ENCODE measurements around the gene SLC38A3. TPM values are rescaled to one million over a fixed set of nuclear protein-coding genes. Genes with fewer than 3 reads are reported as not detected.

The SLC38A3 gene
- total and polyA plus RNA-seq, 9 of the 15 experiments (the other 6 are each of a cell fraction or from before 2014, with no cell fraction given) = 0.09 to 0.38 (median 0.16) TPM; not detected in 6

DNA sequence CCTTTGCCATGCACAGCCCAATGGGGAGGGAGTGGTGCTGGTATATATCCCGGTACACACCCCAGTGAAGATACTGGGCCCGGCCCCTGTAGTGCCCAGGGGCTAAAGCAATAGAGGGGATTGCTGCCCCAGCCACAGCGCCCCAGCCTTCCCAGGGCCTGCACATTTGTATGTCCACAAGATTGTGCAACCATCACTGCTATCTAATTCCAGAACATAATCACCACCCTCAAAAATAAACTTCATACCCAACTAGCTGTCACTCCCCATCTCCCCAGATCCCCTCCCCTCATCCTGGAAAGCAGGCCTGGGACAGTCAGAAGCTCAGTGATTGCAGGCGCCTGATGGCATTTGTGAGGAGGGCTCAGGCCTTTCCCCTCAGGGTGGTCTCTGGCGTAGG is 44.4 kb downstream of the SLC38A3 start:
- H3K9ac ChIP-seq (ENCODE audit: insufficient read depth in 1 of 2, low read depth in 2 of 2, low read length in 2 of 2) = peak overlapping the region in 1 of 2 experiments; percentile 20; a peak in 1 of 4 replicates
- H3K9me3 ChIP-seq (replicated peaks; ENCODE audit: control insufficient read depth, insufficient read depth, low read depth, low read length) = no peaks in the 10 kb centered on the region
- intact Hi-C loops (cut with micrococcal nuclease) (no loop called here), in situ Hi-C loops (cut with MboI) (no loop called here)
- no peaks in the 10 kb centered on the region for H3K9me1 ChIP-seq (ENCODE audit: control insufficient read depth, insufficient read depth, low read length)
- BruUV-seq (replicated peaks) = no TSS peak
- H4K20me1 ChIP-seq (replicated peaks; ENCODE audit: control insufficient read depth, insufficient read depth, low read length) = no peaks in the 10 kb centered on the region
- H3K79me2 ChIP-seq (ENCODE audit: control insufficient read depth, insufficient read depth, low read length) = peaks cover 21% of the 10 kb centered on the region
- CTCF ChIA-PET (ENCODE audit: low intra/inter-chr PET ratio) = no interaction called here
- POLR2A ChIA-PET = interaction anchor here (1.3 kb wide), 1 partner anchor 14 kb away, joined by 4 read pairs; the partner anchor contains the start of gene GNAI2
- DNase-seq (ENCODE audit: extremely low read depth in 1 of 4, low spot score in 3 of 4) (no peak), ATAC-seq (no peak), FAIRE-seq (no peak)
- peaks cover 4% of the 10 kb centered on the region; the same call in 1 of the 3 replicates for H3K36me3 ChIP-seq (ENCODE audit: control insufficient read depth, insufficient read depth, low read length)
- H3K4me3 ChIP-seq = no peak overlapping the region
- H3K27me3 ChIP-seq (ENCODE audit: control insufficient read depth in 2 of 2, insufficient read depth in 2 of 2, low read length in 2 of 2) = no peaks in the 10 kb centered on the region
- H2AFZ ChIP-seq (ENCODE audit: low read depth, low read length) = no peak overlapping the region
- peaks cover 21 to 34% of the 10 kb centered on the region in 2 experiments for H3K4me1 ChIP-seq (replicated peaks in 1 of 2; ENCODE audit: control insufficient read depth in 2 of 2, insufficient read depth in 2 of 2, low read length in 2 of 2)
- no peak overlapping the region for H3K27ac ChIP-seq (ENCODE audit: extremely low read depth, low read depth, low read length)
- no peak overlapping the region for H3K4me2 ChIP-seq (ENCODE audit: insufficient read depth, low read length)
- 85% methylated on average over 4 of the region's 5 CpGs for WGBS (ENCODE audit: insufficient coverage, low coverage, missing lambda C conversion rate)
- no peak for TF ChIP-seq BRF1 (IDR thresholded peaks at IDR 0.05; ENCODE audit: borderline replicate concordance, extremely low read depth, insufficient read length)
- TF ChIP-seq, protein P1, sequence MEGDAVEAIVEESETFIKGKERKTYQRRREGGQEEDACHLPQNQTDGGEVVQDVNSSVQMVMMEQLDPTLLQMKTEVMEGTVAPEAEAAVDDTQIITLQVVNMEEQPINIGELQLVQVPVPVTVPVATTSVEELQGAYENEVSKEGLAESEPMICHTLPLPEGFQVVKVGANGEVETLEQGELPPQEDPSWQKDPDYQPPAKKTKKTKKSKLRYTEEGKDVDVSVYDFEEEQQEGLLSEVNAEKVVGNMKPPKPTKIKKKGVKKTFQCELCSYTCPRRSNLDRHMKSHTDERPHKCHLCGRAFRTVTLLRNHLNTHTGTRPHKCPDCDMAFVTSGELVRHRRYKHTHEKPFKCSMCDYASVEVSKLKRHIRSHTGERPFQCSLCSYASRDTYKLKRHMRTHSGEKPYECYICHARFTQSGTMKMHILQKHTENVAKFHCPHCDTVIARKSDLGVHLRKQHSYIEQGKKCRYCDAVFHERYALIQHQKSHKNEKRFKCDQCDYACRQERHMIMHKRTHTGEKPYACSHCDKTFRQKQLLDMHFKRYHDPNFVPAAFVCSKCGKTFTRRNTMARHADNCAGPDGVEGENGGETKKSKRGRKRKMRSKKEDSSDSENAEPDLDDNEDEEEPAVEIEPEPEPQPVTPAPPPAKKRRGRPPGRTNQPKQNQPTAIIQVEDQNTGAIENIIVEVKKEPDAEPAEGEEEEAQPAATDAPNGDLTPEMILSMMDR (IDR thresholded peaks at IDR 0.05 in 2 of 3, conservative IDR thresholded peaks at IDR 0.05 in 1 of 3; ENCODE audit: insufficient read depth in 2 of 3, low read depth in 1 of 3, low read length in 3 of 3) = no peak
- no peak for TF ChIP-seq NFATC3 (IDR thresholded peaks at IDR 0.05)
- TF ChIP-seq TCF7L2 (IDR thresholded peaks at IDR 0.05; ENCODE audit: low read depth, low read length) = no peak
- TF ChIP-seq SLC30A9 (CRISPR knock-in tag; IDR thresholded peaks at IDR 0.05) = no peak
- TF ChIP-seq ZNF75A (CRISPR knock-in tag; IDR thresholded peaks at IDR 0.05) = no peak
- TF ChIP-seq, protein P2, sequence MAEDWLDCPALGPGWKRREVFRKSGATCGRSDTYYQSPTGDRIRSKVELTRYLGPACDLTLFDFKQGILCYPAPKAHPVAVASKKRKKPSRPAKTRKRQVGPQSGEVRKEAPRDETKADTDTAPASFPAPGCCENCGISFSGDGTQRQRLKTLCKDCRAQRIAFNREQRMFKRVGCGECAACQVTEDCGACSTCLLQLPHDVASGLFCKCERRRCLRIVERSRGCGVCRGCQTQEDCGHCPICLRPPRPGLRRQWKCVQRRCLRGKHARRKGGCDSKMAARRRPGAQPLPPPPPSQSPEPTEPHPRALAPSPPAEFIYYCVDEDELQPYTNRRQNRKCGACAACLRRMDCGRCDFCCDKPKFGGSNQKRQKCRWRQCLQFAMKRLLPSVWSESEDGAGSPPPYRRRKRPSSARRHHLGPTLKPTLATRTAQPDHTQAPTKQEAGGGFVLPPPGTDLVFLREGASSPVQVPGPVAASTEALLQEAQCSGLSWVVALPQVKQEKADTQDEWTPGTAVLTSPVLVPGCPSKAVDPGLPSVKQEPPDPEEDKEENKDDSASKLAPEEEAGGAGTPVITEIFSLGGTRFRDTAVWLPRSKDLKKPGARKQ (CRISPR knock-in tag; IDR thresholded peaks at IDR 0.05) = no peak
- no peak for TF ChIP-seq MEF2A (IDR thresholded peaks at IDR 0.05; ENCODE audit: control insufficient read depth, low read depth, low read length)
- no peak for TF ChIP-seq NFIX (CRISPR knock-in tag; IDR thresholded peaks at IDR 0.05; ENCODE audit: low read depth)
- TF ChIP-seq YY1 (IDR thresholded peaks at IDR 0.05; ENCODE audit: borderline replicate concordance in 1 of 3, control insufficient read depth in 1 of 3, extremely low read depth in 1 of 3, insufficient read depth in 3 of 3, insufficient read length in 1 of 3, insufficient replicate concordance in 2 of 3, low read depth in 1 of 3, low read length in 2 of 3) = no peak
- TF ChIP-seq, protein P3, sequence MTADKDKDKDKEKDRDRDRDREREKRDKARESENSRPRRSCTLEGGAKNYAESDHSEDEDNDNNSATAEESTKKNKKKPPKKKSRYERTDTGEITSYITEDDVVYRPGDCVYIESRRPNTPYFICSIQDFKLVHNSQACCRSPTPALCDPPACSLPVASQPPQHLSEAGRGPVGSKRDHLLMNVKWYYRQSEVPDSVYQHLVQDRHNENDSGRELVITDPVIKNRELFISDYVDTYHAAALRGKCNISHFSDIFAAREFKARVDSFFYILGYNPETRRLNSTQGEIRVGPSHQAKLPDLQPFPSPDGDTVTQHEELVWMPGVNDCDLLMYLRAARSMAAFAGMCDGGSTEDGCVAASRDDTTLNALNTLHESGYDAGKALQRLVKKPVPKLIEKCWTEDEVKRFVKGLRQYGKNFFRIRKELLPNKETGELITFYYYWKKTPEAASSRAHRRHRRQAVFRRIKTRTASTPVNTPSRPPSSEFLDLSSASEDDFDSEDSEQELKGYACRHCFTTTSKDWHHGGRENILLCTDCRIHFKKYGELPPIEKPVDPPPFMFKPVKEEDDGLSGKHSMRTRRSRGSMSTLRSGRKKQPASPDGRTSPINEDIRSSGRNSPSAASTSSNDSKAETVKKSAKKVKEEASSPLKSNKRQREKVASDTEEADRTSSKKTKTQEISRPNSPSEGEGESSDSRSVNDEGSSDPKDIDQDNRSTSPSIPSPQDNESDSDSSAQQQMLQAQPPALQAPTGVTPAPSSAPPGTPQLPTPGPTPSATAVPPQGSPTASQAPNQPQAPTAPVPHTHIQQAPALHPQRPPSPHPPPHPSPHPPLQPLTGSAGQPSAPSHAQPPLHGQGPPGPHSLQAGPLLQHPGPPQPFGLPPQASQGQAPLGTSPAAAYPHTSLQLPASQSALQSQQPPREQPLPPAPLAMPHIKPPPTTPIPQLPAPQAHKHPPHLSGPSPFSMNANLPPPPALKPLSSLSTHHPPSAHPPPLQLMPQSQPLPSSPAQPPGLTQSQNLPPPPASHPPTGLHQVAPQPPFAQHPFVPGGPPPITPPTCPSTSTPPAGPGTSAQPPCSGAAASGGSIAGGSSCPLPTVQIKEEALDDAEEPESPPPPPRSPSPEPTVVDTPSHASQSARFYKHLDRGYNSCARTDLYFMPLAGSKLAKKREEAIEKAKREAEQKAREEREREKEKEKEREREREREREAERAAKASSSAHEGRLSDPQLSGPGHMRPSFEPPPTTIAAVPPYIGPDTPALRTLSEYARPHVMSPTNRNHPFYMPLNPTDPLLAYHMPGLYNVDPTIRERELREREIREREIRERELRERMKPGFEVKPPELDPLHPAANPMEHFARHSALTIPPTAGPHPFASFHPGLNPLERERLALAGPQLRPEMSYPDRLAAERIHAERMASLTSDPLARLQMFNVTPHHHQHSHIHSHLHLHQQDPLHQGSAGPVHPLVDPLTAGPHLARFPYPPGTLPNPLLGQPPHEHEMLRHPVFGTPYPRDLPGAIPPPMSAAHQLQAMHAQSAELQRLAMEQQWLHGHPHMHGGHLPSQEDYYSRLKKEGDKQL (CRISPR knock-in tag; IDR thresholded peaks at IDR 0.05; ENCODE audit: borderline replicate concordance) = no peak
- no peak for TF ChIP-seq ZNF263 (CRISPR knock-in tag; IDR thresholded peaks at IDR 0.05; ENCODE audit: borderline replicate concordance)
- TF ChIP-seq STAT5A (IDR thresholded peaks at IDR 0.05; ENCODE audit: borderline replicate concordance, low read length) = no peak

Measured in K562 (cell line).